HG02571 (cell line): Measurements from ENCODE around the gene LDHD.

Experiments
- ATAC-seq: cut with Tn5 transposase; IDR thresholded peaks from one replicate; pipeline ENCODE4 v1.9.1; 2021; ENCODE audit warnings: mild to moderate bottlenecking, moderate library complexity; ENCODE audit not compliant: unreplicated experiment

The LDHD gene

GRCh38 chr16:75083813-75084212 lies 32.8 kb downstream of the LDHD start:
- ATAC-seq: no peak

GRCh38 chr16:75081179-75081859 lies 35.3 kb downstream of the LDHD start:
- ATAC-seq: no peak

- no peak for ATAC-seq
These were observed 36.2 kb downstream of the LDHD start for GRCh38 chr16:75080205-75081029.

- no peak for ATAC-seq
These were observed 37.1 kb downstream of the LDHD start for GRCh38 chr16:75079346-75079926.

- no peak for ATAC-seq
These were observed 37.7 kb downstream of the LDHD start for GRCh38 chr16:75078886-75079285.

GRCh38 chr16:75075688-75076268 lies 40.8 kb downstream of the LDHD start:
- no peak for ATAC-seq

- peak; percentile 87 for ATAC-seq
These were observed 41.5 kb downstream of the LDHD start for GRCh38 chr16:75074920-75075687.

GRCh38 chr16:75074304-75074793 lies 42.2 kb downstream of the LDHD start:
- no peak for ATAC-seq

GRCh38 chr16:75073545-75074303 lies 42.9 kb downstream of the LDHD start:
- ATAC-seq: no peak

- no peak for ATAC-seq
These were observed 44.2 kb downstream of the LDHD start for GRCh38 chr16:75072239-75072947.

GRCh38 chr16:75071621-75072020 lies 45.0 kb downstream of the LDHD start:
- ATAC-seq: no peak

- no peak for ATAC-seq
These were observed 46.4 kb downstream of the LDHD start for GRCh38 chr16:75070012-75070841.

GRCh38 chr16:75068085-75069031 lies 48.2 kb downstream of the LDHD start:
- no peak for ATAC-seq

GRCh38 chr16:75066861-75067447 lies 49.6 kb downstream of the LDHD start:
- ATAC-seq: no peak

- ATAC-seq: no peak
These were observed 50.9 kb downstream of the LDHD start for GRCh38 chr16:75065521-75066149.

GRCh38 chr16:75065149-75065505 lies 51.5 kb downstream of the LDHD start:
- ATAC-seq: no peak
